HAP-1 (cell line): ENCODE measurements around the gene SPATA45.
A peak's percentile ranks its signal among the peaks of the same experiment; 100 is the strongest.
"Not testable (repeated sequence)": the region's sequence is repeated elsewhere in the genome, so short reads cannot be mapped to it uniquely, and the experiment has no call there.

Experiments used
- DNase-seq, 2 experiments: peaks; one replicate each; pipeline ENCODE4 v3.0.0-alpha.2; 2016 to 2020; ENCODE audit warnings: low spot score in 2 of 2
- H3K27me3 ChIP-seq: fragments of 250-450 bp; sonication (Bioruptor Pico); 2 replicates; pipeline ENCODE4 v1.5.1; 2020; ENCODE audit warnings: low read depth, mild to moderate bottlenecking, moderate library complexity
- H3K36me3 ChIP-seq: fragments of 250-450 bp; sonication (Bioruptor Pico); replicated peaks from 2 replicates; pipeline ENCODE4 v1.5.1; 2020; ENCODE audit warnings: mild to moderate bottlenecking
- H3K4me1 ChIP-seq: fragments of 250-450 bp; sonication (Bioruptor Pico); 2 replicates; pipeline ENCODE4 v1.5.1; 2020; ENCODE audit warnings: mild to moderate bottlenecking
- H3K4me3 ChIP-seq: fragments of 250-450 bp; sonication (Bioruptor Pico); 2 replicates; pipeline ENCODE4 v1.5.1; 2020; ENCODE audit warnings: mild to moderate bottlenecking, moderate library complexity
- H3K9me3 ChIP-seq: fragments of 250-450 bp; sonication (Bioruptor Pico); 2 replicates; pipeline ENCODE4 v1.5.1; 2020; ENCODE audit warnings: mild to moderate bottlenecking, moderate library complexity
- in situ Hi-C: fragments of 300-500 bp; cut with MboI; formaldehyde crosslinking; loops from 3 replicates; pipeline ENCODE4 v1.14.3; 2020; ENCODE audit warnings: low sequenced_read_pairs, inconsistent platforms, mixed read lengths

The SPATA45 gene

DNA sequence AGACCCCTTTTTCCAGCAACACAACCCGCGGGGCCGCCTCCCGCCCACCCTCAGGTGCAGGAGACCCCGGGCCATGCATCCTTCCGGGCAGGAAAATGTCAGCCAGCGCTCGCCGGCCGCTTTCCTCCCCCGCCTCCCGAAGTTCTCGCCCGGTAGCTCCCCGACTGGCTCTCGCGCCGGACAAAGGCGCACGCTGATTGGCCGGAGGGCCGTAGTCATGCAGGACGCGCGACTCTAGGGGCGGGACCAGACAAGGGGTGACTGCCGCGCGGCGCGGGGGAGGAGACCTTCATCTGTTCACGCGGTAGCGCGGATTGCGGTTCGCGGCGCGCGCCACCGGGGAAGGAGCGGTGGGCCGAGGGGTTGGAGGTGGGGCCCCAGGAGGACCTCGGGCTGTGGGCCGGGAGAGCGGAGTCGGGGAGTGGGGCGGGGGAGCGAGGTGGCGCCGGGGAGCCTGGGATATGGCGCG, 10.6 kb upstream of the SPATA45 start, which contains the start of gene FLVCR1:
TSS of gene FLVCR1 (plus strand) at position 284 of the 469 bp plus-strand sequence. CDS start at position 462, 178 bp downstream.
- Histone ChIP-seq H3K4me1 (peaks cover 17% of the 10 kb centered on the region), H3K9me3 (no peaks in the 10 kb centered on the region; the same call in 1 of the 2 replicates), H3K36me3 (peaks cover 9% of the 10 kb centered on the region), H3K4me3 (peak within 1 kb of the TSS; percentile 77), H3K27me3 (no peaks in the 10 kb centered on the region)
- in situ Hi-C loops, result no loop called here
- peak; percentile 97 to 99 for DNase-seq

DNA sequence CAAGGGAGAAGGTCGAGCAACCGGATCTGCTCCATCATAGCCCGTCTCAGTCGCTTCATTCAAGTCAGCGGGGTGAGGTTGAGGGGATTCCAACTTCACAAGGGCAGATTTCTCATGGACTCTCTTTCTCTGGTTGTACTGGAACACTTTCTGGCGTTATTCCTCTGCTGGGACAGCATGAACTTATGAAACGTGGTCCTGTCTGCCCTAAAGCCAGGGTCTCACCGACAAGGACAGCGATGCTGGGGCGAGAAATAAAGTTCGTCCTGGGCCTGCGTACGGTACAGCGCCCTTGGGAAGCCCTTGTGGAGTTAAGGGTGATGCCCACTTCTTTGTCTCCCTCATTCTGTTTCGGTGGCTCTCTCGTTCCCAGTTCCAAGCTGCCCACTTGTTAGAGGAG, 9.3 kb upstream of the SPATA45 start:
- Histone ChIP-seq H3K36me3 (peaks cover 9% of the 10 kb centered on the region), H3K4me1 (peaks cover 12% of the 10 kb centered on the region), H3K4me3 (peak overlapping the region; percentile 77; the same call in 1 of the 2 replicates), H3K9me3 (no peaks in the 10 kb centered on the region), H3K27me3 (no peaks in the 10 kb centered on the region)
- in situ Hi-C loops, result no loop called here
- no peak for DNase-seq

DNA sequence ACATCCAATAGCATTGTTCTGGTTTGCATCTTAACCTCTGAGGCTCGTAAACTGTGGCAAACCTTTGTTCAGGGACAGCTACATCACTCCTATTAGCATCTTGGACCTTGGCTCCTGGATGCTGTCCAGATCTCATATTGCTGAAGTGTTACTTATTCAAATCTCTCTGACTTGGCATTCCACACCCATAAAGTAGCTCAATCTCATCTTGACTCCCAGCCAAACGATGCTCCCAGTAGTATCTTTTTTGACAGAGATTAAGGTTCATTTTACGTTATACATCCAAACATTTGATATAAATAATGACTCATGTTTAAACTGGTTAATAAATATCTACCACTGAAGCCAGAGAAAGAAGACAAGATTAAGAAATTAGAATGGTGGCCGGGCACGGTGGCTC, 6.2 kb upstream of the SPATA45 start:
- DNase-seq, result peak in 1 of 2 experiments; percentile 38
- in situ Hi-C loops, result no loop called here
- Histone ChIP-seq H3K4me3 (no peak overlapping the region), H3K36me3 (no peaks in the 10 kb centered on the region; the same call in 1 of the 2 replicates), H3K4me1 (peaks cover 4% of the 10 kb centered on the region), H3K27me3 (no peaks in the 10 kb centered on the region), H3K9me3 (no peaks in the 10 kb centered on the region)

DNA sequence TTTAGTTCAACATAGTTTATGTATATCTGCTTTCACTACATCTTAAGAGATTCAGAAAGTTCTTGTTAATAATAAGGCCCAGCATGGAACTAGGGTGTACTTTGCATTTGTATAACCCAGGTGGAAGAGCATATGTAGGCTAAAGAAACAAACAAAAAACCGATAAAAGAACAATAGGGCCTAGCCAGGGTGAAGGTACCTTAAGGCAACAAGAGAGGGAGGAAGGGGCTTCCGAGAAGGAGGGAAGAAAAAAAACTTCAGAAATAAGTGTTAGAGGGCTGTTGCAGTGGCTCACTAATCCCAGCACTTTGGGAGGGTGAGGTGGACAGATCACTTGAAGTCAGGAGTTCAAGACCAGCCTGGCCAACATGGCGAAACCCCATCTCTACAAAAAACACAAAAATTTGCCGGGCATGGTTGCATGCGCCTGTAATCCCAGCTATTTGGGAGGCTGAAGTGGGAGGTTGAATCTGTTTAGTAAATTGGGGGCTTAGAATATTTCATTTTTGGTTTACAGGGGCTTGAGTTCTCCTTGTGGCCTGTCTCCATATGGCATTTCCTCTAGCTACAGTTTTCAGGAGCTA, 4.7 kb upstream of the SPATA45 start:
- Histone ChIP-seq H3K4me1 (peaks cover 4% of the 10 kb centered on the region), H3K9me3 (no peaks in the 10 kb centered on the region), H3K4me3 (no peak overlapping the region), H3K27me3 (no peaks in the 10 kb centered on the region), H3K36me3 (no peaks in the 10 kb centered on the region)
- in situ Hi-C loops, result no loop called here
- DNase-seq, result no peak

DNA sequence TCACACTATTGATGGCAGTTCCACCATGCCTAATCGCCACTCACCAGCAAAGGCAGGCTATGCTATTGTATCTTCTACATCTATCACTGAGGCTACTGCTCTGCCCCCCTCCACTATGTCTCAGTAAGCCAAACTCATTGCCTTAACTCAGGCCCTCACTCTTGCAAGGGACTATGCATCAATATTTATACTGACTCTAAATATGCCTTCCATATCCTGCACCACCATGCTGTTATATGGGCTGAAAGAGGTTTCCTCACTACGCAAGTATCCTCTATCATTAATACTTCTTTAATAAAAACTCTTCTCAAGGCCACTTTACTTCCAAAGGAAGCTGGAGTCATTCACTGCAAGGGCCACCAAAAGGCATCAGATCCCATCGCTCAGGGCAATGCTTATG, 2.9 kb downstream of the SPATA45 start:
- H3K4me1 ChIP-seq, H3K9me3 ChIP-seq, H3K36me3 ChIP-seq, DNase-seq, in situ Hi-C loops, H3K4me3 ChIP-seq, H3K27me3 ChIP-seq: not testable (repeated sequence)

DNA sequence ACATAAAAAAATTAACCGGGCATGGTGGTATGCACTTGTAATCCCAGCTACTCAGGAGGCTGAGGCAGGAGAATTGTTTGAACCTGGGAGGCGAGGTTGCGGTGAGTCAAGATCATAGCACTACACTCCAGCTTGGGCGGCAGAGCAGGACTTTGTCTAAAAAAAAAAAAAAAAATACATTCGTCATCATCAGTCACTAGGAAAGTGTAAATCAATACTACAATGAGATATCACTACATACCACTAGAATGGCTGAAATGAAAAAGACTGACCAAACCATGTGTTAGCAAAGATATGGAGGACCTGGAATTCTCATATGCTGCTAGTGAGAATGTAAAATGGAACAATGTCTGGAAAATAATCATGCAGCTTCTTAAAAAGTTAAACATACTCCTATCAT, 9.3 kb downstream of the SPATA45 start:
- in situ Hi-C loops, result no loop called here
- Histone ChIP-seq H3K9me3 (no peaks in the 10 kb centered on the region), H3K4me1 (peaks cover 5% of the 10 kb centered on the region; the same call in 1 of the 2 replicates), H3K36me3 (no peaks in the 10 kb centered on the region), H3K27me3 (no peaks in the 10 kb centered on the region), H3K4me3 (no peak overlapping the region)
- no peak for DNase-seq

DNA sequence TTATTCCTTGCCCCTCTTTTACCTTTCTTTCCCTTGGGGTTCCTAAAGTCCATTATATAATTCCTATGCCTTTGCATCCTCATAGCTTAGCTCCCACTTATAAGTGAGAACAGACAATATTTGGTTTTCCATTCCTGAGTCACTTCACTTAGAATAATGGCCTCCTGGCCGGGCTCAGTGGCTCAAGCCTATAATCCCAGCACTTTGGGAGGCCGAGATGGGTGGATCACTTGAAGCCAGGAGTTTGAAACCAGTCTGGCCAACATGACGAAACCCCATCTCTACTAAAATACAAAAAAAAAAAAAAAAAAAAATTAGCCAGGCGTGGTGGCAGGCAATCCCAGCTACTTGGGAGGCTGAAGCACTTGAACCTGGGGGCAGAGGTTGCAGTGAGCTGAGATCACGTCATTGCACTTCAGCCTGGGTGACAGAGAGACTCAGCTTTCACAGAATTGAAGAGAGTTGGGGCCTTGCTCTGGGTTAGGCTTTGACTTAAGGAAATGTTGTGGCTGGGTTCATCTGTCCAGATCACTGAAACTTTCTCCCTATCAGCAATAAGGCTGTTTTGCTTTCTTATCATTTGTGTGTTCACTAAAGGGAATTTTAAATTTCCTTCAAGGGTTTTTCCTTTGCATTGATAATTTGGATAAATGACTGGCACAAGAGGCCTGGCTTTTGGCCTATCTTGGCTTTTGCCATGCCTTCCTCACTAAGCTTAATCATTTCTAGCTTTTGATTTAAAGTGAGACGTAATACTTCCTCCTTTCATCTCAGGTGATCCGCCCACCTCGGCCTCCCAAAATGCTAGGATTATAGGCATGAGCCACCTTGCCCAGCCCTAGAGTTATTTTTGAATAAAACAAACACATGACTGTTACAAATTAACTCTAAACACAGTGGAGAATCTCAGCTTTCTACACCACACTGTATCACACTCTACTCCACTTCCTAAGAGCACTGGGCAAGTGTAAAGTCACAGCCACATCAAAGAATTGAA, 13.9 kb downstream of the SPATA45 start:
- H3K36me3 ChIP-seq, H3K27me3 ChIP-seq, DNase-seq, in situ Hi-C loops, H3K4me1 ChIP-seq, H3K4me3 ChIP-seq, H3K9me3 ChIP-seq: not testable (repeated sequence)

DNA sequence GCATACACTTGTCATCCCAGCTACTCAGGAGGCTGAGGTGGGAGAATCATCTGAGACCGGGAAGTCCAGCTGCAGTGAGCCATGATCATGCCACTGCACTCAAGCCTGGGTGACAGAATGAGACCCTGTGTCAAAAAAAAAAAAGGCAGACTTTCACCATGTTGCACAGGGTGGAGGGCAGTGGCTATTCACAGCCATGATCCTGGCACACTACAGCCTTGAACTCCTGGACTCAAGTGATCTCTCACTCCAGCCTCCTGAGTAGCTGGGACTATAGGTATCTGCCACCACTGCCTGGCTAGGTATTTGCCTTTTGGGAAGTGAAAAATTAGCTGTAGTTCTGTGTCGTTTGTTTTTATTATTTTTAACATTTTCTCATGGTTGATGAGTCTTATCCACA, 19.1 kb downstream of the SPATA45 start:
- Histone ChIP-seq H3K27me3 (no peaks in the 10 kb centered on the region), H3K4me3 (no peak overlapping the region), H3K4me1 (no peaks in the 10 kb centered on the region), H3K36me3 (no peaks in the 10 kb centered on the region), H3K9me3 (no peaks in the 10 kb centered on the region)
- no peak for DNase-seq
- in situ Hi-C loops, result no loop called here

DNA sequence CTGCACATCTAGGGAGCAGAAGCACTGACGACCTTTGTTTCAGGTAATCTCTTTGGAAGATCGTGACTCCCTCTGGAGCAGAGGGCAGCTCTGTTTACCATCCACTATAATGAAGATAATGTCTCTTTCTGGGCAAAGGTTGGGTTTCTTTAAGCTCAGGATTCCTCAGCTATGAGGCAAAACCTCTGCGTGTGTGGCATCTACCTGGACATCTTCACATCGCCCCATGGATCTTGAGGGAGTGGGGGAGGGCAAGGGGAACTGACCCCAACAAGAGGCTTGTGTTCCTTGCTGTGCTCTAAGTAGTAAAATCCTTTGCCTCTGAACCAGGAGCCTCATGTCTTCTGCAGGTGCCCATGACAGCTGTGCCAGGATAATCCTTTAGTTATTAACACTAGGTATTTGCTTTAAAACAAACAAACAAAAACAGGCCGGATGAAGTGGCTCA, 19.6 kb downstream of the SPATA45 start:
- Histone ChIP-seq H3K9me3 (no peaks in the 10 kb centered on the region), H3K4me3 (no peak overlapping the region), H3K27me3 (no peaks in the 10 kb centered on the region), H3K36me3 (no peaks in the 10 kb centered on the region), H3K4me1 (no peaks in the 10 kb centered on the region)
- in situ Hi-C loops, result no loop called here
- DNase-seq, result no peak

DNA sequence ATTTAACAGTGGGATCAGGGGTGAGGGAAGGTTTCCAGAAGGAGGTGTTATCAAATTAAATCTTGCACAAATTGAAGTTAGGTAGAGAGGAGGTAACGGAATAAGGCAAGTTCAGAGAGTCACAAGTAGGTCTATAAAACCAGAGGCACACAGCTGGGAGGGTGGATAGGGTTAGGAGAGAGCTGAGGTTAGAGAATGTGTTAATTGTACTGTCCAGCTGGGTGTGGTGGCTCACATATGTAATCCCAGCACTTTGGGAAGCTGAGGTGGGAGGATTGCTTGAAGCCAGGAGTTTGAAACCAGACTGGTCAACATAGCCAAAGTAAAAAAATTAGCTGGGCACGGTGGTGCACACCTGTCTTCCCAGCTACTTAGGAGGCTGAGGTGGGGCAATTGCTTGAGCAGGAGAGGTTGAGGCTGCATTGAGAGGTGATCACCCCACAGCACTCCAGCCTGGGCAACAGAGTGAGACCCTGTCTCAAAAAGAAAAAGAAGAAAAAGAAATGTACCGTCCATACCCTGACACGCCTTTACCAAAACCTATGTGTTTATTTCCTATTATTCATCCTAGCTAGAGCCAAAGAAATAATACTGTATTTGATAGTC, 20.2 kb downstream of the SPATA45 start:
- no peaks in the 10 kb centered on the region for H3K9me3 ChIP-seq
- H3K4me3 ChIP-seq, result no peak overlapping the region
- DNase-seq, result no peak
- no peaks in the 10 kb centered on the region for H3K36me3 ChIP-seq
- no peaks in the 10 kb centered on the region for H3K4me1 ChIP-seq
- H3K27me3 ChIP-seq, result no peaks in the 10 kb centered on the region
- in situ Hi-C loops, result no loop called here

DNA sequence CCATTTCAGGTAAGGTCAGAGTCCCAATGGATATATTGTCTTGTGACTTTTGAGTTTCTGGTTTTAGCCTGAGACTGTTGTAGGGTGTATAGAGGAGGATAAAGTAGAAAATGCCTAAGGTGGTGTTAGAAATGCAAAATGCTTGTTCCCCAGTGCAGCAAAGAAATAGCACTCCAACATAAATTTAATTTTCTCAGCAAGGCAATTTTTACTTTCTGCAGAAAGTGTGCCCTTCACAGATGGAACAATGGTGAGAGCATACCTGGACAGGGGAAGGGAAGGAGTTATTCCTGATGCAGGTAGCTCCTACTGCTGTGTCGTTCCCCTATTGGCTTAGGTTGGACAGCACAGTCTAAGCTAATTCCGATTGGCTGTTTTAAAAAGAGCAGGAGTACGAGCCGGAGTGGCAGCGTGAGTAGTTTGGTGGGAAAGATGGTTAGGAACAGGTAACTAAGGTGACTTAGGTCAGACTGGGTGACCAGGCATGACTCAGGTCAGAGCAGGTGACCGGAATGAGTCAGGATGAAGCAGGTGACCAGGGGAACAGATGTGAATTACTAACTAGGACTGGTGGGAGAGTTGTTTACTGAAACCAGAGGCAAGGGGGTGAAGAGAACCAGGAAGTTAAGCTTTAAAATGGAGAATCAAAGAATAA, 21.5 kb downstream of the SPATA45 start:
- Histone ChIP-seq H3K9me3 (no peaks in the 10 kb centered on the region), H3K36me3 (no peaks in the 10 kb centered on the region), H3K27me3 (no peaks in the 10 kb centered on the region), H3K4me1 (no peaks in the 10 kb centered on the region), H3K4me3 (no peak overlapping the region)
- in situ Hi-C loops, result no loop called here
- no peak for DNase-seq

DNA sequence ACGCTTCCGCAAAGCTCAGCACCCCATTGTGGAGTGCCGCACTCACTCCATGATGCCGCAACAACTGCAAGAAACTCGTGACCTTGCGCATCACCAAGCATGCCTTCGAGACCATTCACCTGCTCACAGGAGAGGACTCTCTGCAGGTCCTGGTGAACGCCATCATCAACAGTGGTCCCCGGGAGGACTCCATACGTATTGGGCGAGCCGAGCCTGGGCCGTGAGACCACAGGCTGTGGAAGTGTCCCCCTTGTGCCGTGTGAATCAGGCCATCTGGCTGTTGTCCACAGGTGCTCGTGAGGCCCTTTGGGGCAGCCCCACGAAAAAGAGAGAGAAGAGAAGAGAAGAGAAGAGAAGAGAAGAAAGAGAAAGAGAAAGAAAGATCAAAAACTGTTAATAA, 23.2 kb downstream of the SPATA45 start:
- Histone ChIP-seq H3K4me3 (no peak overlapping the region), H3K4me1 (no peaks in the 10 kb centered on the region), H3K27me3 (no peaks in the 10 kb centered on the region), H3K9me3 (no peaks in the 10 kb centered on the region), H3K36me3 (no peaks in the 10 kb centered on the region)
- in situ Hi-C loops, result no loop called here
- no peak for DNase-seq

DNA sequence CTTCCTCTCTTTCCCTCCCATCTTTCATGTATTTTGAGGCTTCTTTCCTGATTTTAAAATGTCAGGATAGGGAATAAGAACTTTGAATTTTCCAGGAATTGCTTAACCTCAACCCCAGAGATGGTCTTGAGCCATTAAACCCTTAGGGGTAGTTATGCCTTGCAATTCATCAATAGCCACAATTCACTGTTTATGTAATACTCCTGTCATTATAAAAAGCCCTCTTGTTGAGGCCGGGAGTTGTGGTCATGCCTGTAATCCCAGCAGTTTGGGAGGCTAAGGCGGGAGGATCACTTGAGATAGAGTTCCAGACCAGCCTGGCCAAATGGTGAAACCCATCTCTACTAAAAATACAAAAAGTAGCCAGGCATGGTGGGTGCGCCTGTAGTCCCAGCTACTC, 24.5 kb downstream of the SPATA45 start:
- Histone ChIP-seq H3K9me3 (no peaks in the 10 kb centered on the region), H3K4me3 (no peak overlapping the region), H3K36me3 (no peaks in the 10 kb centered on the region), H3K4me1 (no peaks in the 10 kb centered on the region), H3K27me3 (no peaks in the 10 kb centered on the region)
- DNase-seq, result no peak
- in situ Hi-C loops, result no loop called here
